WTC11 (cell line): ENCODE results near the gene DNM3. TPM values are rescaled to one million over a fixed set of nuclear protein-coding genes. Genes with fewer than 3 reads are reported as not detected.

Experiments used
- ATAC-seq: fragments of 200-7000 bp; cut with Tn5 transposase; 2 replicates; pipeline ENCODE4 v1.10.0; 2021; ENCODE audit warnings: mild to moderate bottlenecking, moderate library complexity
- CTCF ChIA-PET: fragments of 300-600 bp; sonication (Branson Sonifier 250); formaldehyde crosslinking; loops from one replicate; lab custom pipeline; 2021; ENCODE audit warnings: antibody characterized with exemption; lab: Charles Lee
- POLR2A ChIA-PET: fragments of 350-600 bp; sonication (Branson Sonifier 250); formaldehyde crosslinking; loops from one replicate; lab custom pipeline; 2021; ENCODE audit warnings: antibody characterized with exemption; lab: Charles Lee
- DNase-seq: peaks from one replicate; pipeline ENCODE4 v3.0.0; 2021; ENCODE audit warnings: low spot score
- H3K27ac Mint-ChIP-seq: 2 replicates; pipeline ENCODE4 v1.8.0; 2021; ENCODE audit warnings: mixed read lengths
- H3K27me3 Mint-ChIP-seq: 2 replicates; pipeline ENCODE4 v1.8.0; 2021; ENCODE audit warnings: low read depth, mild to moderate bottlenecking, moderate library complexity, mixed read lengths
- H3K36me3 Mint-ChIP-seq: 2 replicates; pipeline ENCODE4 v1.8.0; 2021; ENCODE audit warnings: mixed read lengths
- H3K4me1 Mint-ChIP-seq: 2 replicates; pipeline ENCODE4 v1.8.0; 2022; ENCODE audit warnings: mixed read lengths
- H3K4me3 Mint-ChIP-seq: 2 replicates; pipeline ENCODE4 v1.8.0; 2021; ENCODE audit warnings: mild to moderate bottlenecking, moderate library complexity, mixed read lengths
- H3K9me3 Mint-ChIP-seq: 2 replicates; pipeline ENCODE4 v1.8.0; 2021; ENCODE audit warnings: mixed read lengths
- CREM ChIP-seq: sonication (generic); formaldehyde crosslinking; IDR thresholded peaks from 2 replicates; pipeline ENCODE4 v1.8.1; 2022; ENCODE audit warnings: mild to moderate bottlenecking, missing genetic modification reagents, moderate library complexity
- ETV6 ChIP-seq: sonication (generic); formaldehyde crosslinking; IDR thresholded peaks from 2 replicates; pipeline ENCODE4 v1.8.1; 2022; ENCODE audit warnings: mild to moderate bottlenecking, missing genetic modification reagents
- FOXK1 ChIP-seq: sonication (generic); formaldehyde crosslinking; IDR thresholded peaks from 2 replicates; pipeline ENCODE4 v1.8.0; 2022; ENCODE audit warnings: mild to moderate bottlenecking, moderate library complexity, missing genetic modification reagents
- GABPB1 ChIP-seq: sonication (generic); formaldehyde crosslinking; IDR thresholded peaks from 2 replicates; pipeline ENCODE4 v1.8.1; 2023; ENCODE audit warnings: mild to moderate bottlenecking, missing genetic modification reagents
- MXD4 ChIP-seq: fragments of 250-450 bp; sonication (Bioruptor Pico); IDR thresholded peaks from 2 replicates; pipeline ENCODE4 v1.8.0; 2021; ENCODE audit warnings: mild to moderate bottlenecking, moderate library complexity, borderline replicate concordance
- NFATC4 ChIP-seq: fragments of 250-450 bp; sonication (Bioruptor Pico); IDR thresholded peaks from 2 replicates; pipeline ENCODE4 v1.9.0; 2021; ENCODE audit warnings: mild to moderate bottlenecking
- NR3C1 ChIP-seq: sonication (generic); formaldehyde crosslinking; conservative IDR thresholded peaks from 2 replicates; pipeline ENCODE4 v1.8.1; 2023; ENCODE audit warnings: low read depth, mild to moderate bottlenecking, missing genetic modification reagents
- OVOL2 ChIP-seq: fragments of 250-450 bp; sonication (Bioruptor Pico); IDR thresholded peaks from 2 replicates; pipeline ENCODE4 v1.9.0; 2021; ENCODE audit warnings: mild to moderate bottlenecking, borderline replicate concordance
- SMAD3 ChIP-seq: sonication (generic); formaldehyde crosslinking; IDR thresholded peaks from 2 replicates; pipeline ENCODE4 v1.8.0; 2022; ENCODE audit warnings: missing genetic modification reagents, mild to moderate bottlenecking, borderline replicate concordance
- SMAD4 ChIP-seq: sonication (generic); formaldehyde crosslinking; IDR thresholded peaks from 2 replicates; pipeline ENCODE4 v1.8.0; 2022; ENCODE audit warnings: mild to moderate bottlenecking, missing genetic modification reagents
- TEAD1 ChIP-seq: sonication (generic); formaldehyde crosslinking; IDR thresholded peaks from 2 replicates; pipeline ENCODE4 v1.8.0; 2022; ENCODE audit warnings: mild to moderate bottlenecking, missing genetic modification reagents
- ZNF138 ChIP-seq: sonication (generic); formaldehyde crosslinking; conservative IDR thresholded peaks from 2 replicates; pipeline ENCODE4 v1.8.1; 2022; ENCODE audit warnings: mild to moderate bottlenecking, moderate library complexity, missing genetic modification reagents
- ZNF396 ChIP-seq: fragments of 250-450 bp; sonication (Bioruptor Pico); IDR thresholded peaks from 2 replicates; pipeline ENCODE4 v1.8.0; 2021; ENCODE audit warnings: mild to moderate bottlenecking, moderate library complexity, borderline replicate concordance
- ZNF671 ChIP-seq: fragments of 250-450 bp; sonication (Bioruptor Pico); IDR thresholded peaks from 2 replicates; pipeline ENCODE4 v1.8.0; 2021; ENCODE audit warnings: mild to moderate bottlenecking
- total RNA-seq: library from RNA; stranded (reverse); gene quantifications from 3 replicates; pipeline ENCODE4 v1.2.3, GENCODE V29; 2021
- TF ChIP-seq, protein P1 (sequence below): sonication (generic); formaldehyde crosslinking; IDR thresholded peaks from 2 replicates; pipeline ENCODE4 v1.8.0; 2022; ENCODE audit warnings: missing genetic modification reagents
- TF ChIP-seq, protein P2 (sequence below): sonication (generic); formaldehyde crosslinking; IDR thresholded peaks from 2 replicates; pipeline ENCODE4 v1.8.0; 2023; ENCODE audit warnings: missing genetic modification reagents, mild to moderate bottlenecking, borderline replicate concordance
- TF ChIP-seq, protein P3 (sequence below): sonication (generic); formaldehyde crosslinking; IDR thresholded peaks from 2 replicates; pipeline ENCODE4 v1.8.1; 2023; ENCODE audit warnings: mild to moderate bottlenecking, missing genetic modification reagents
- TF ChIP-seq, protein P4 (sequence below): sonication (generic); formaldehyde crosslinking; IDR thresholded peaks from 2 replicates; pipeline ENCODE4 v1.8.0; 2022; ENCODE audit warnings: mild to moderate bottlenecking, missing genetic modification reagents

The DNM3 gene
- total RNA-seq, 1 experiment from 2014 or later = 1.9 TPM

- ChIA-PET POLR2A (no interaction called here), CTCF (no interaction called here)
- Mint-ChIP-seq H3K9me3 (no peaks in the 10 kb centered on the region), H3K4me3 (no peak overlapping the region), H3K27me3 (no peaks in the 10 kb centered on the region), H3K4me1 (peaks cover 31% of the 10 kb centered on the region), H3K27ac (no peak overlapping the region), H3K36me3 (no peaks in the 10 kb centered on the region)
- TF ChIP-seq, protein P1, sequence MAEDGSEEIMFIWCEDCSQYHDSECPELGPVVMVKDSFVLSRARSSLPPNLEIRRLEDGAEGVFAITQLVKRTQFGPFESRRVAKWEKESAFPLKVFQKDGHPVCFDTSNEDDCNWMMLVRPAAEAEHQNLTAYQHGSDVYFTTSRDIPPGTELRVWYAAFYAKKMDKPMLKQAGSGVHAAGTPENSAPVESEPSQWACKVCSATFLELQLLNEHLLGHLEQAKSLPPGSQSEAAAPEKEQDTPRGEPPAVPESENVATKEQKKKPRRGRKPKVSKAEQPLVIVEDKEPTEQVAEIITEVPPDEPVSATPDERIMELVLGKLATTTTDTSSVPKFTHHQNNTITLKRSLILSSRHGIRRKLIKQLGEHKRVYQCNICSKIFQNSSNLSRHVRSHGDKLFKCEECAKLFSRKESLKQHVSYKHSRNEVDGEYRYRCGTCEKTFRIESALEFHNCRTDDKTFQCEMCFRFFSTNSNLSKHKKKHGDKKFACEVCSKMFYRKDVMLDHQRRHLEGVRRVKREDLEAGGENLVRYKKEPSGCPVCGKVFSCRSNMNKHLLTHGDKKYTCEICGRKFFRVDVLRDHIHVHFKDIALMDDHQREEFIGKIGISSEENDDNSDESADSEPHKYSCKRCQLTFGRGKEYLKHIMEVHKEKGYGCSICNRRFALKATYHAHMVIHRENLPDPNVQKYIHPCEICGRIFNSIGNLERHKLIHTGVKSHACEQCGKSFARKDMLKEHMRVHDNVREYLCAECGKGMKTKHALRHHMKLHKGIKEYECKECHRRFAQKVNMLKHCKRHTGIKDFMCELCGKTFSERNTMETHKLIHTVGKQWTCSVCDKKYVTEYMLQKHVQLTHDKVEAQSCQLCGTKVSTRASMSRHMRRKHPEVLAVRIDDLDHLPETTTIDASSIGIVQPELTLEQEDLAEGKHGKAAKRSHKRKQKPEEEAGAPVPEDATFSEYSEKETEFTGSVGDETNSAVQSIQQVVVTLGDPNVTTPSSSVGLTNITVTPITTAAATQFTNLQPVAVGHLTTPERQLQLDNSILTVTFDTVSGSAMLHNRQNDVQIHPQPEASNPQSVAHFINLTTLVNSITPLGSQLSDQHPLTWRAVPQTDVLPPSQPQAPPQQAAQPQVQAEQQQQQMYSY (CRISPR knock-in tag) = no peak
- TF ChIP-seq, protein P2, sequence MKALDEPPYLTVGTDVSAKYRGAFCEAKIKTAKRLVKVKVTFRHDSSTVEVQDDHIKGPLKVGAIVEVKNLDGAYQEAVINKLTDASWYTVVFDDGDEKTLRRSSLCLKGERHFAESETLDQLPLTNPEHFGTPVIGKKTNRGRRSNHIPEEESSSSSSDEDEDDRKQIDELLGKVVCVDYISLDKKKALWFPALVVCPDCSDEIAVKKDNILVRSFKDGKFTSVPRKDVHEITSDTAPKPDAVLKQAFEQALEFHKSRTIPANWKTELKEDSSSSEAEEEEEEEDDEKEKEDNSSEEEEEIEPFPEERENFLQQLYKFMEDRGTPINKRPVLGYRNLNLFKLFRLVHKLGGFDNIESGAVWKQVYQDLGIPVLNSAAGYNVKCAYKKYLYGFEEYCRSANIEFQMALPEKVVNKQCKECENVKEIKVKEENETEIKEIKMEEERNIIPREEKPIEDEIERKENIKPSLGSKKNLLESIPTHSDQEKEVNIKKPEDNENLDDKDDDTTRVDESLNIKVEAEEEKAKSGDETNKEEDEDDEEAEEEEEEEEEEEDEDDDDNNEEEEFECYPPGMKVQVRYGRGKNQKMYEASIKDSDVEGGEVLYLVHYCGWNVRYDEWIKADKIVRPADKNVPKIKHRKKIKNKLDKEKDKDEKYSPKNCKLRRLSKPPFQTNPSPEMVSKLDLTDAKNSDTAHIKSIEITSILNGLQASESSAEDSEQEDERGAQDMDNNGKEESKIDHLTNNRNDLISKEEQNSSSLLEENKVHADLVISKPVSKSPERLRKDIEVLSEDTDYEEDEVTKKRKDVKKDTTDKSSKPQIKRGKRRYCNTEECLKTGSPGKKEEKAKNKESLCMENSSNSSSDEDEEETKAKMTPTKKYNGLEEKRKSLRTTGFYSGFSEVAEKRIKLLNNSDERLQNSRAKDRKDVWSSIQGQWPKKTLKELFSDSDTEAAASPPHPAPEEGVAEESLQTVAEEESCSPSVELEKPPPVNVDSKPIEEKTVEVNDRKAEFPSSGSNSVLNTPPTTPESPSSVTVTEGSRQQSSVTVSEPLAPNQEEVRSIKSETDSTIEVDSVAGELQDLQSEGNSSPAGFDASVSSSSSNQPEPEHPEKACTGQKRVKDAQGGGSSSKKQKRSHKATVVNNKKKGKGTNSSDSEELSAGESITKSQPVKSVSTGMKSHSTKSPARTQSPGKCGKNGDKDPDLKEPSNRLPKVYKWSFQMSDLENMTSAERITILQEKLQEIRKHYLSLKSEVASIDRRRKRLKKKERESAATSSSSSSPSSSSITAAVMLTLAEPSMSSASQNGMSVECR (CRISPR knock-in tag) = no peak
- TF ChIP-seq, protein P3, sequence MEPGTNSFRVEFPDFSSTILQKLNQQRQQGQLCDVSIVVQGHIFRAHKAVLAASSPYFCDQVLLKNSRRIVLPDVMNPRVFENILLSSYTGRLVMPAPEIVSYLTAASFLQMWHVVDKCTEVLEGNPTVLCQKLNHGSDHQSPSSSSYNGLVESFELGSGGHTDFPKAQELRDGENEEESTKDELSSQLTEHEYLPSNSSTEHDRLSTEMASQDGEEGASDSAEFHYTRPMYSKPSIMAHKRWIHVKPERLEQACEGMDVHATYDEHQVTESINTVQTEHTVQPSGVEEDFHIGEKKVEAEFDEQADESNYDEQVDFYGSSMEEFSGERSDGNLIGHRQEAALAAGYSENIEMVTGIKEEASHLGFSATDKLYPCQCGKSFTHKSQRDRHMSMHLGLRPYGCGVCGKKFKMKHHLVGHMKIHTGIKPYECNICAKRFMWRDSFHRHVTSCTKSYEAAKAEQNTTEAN (CRISPR knock-in tag) = no peak
- TF ChIP-seq SMAD4 (CRISPR knock-in tag) (no peak), MXD4 (CRISPR knock-in tag) (no peak), NR3C1 (CRISPR knock-in tag) (no peak), ETV6 (no peak), ZNF138 (CRISPR knock-in tag) (no peak), ZNF396 (no peak), FOXK1 (no peak), NFATC4 (CRISPR knock-in tag) (no peak), GABPB1 (CRISPR knock-in tag) (no peak), CREM (CRISPR knock-in tag) (no peak), SMAD3 (CRISPR knock-in tag) (no peak), ZNF671 (CRISPR knock-in tag) (no peak), OVOL2 (CRISPR knock-in tag) (no peak), TEAD1 (no peak)
- TF ChIP-seq, protein P4, sequence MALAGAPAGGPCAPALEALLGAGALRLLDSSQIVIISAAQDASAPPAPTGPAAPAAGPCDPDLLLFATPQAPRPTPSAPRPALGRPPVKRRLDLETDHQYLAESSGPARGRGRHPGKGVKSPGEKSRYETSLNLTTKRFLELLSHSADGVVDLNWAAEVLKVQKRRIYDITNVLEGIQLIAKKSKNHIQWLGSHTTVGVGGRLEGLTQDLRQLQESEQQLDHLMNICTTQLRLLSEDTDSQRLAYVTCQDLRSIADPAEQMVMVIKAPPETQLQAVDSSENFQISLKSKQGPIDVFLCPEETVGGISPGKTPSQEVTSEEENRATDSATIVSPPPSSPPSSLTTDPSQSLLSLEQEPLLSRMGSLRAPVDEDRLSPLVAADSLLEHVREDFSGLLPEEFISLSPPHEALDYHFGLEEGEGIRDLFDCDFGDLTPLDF (CRISPR knock-in tag) = no peak
- ATAC-seq = no peak
- DNase-seq = no peak
These were observed 536.9 kb downstream of the DNM3 start for GRCh38 chr1:172378109-172378760.
